Activated gamma-delta T cell (primary cell): ENCODE results near the gene AMFR.

Experiments used
- DNase-seq: peaks from one replicate; lab custom pipeline; 2025; lab: John Stamatoyannopoulos, UW

The AMFR gene

GRCh38 chr16:56348168-56349085 is 76.9 kb downstream of the AMFR start:
- no peak for DNase-seq

DNA sequence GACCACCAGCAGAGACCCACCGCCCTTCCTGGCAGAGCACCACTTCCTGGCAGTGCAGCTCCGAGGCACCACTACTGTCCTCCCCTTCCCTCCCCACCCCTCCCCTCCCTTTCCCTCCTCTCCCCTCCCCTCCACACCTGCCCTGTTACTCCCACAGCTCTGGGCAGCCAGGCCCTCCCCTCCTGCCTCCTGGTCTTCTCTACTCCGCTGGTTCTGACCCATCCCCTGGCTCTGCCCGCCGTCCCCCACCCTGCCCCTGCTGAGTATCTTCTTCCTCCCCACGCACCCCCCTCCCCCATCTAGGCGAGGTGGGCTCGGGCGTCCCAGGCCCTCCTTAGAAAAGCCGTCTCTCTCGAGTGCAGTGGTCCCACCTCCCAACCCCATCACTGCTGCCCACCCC is 77.7 kb downstream of the AMFR start:
- no peak for DNase-seq

- no peak for DNase-seq
Measured at GRCh38 chr16:56347166-56347565, 78.2 kb downstream of the AMFR start.

DNA sequence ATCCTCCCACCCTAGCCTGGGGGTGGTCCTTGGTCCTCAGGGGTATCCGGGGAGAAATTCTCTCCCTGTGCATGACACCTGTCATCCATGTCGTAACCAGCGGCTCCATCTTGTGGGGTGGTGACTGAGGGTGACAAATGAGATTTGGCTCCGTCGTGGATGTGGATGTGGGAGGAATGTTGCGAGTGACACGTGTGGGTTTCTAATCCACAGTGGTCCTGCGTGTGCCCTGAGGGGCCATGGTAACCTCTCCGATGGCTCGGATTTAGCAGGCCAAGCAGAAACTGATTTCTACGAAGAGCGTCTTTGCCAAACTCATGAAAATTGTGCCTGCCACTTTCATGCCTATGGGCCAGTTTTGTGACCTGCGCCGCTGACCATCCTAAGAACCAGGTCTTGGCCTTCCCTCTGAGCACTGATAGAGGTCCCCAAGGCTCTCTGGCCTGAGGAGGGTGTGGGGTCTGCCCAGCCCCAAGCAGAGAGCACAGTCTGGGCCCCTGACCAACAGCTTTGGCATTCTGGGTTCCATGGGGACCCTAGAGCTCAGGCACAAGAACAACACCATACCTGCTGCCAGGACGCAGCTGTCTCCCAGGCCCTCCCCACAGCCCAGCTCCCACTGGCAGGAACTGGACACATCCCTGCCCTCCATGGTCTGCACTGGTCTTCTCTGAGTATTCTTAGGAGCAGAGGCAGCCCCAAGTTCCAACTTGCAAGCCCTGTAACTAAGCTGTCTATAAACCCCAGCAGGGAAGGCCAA is 79.0 kb downstream of the AMFR start:
- no peak for DNase-seq

GRCh38 chr16:56345406-56346050 is 79.8 kb downstream of the AMFR start:
- no peak for DNase-seq

GRCh38 chr16:56344518-56345405 is 80.6 kb downstream of the AMFR start:
- no peak for DNase-seq

- DNase-seq, result no peak
Measured at GRCh38 chr16:56343661-56344517, 81.5 kb downstream of the AMFR start.

DNA sequence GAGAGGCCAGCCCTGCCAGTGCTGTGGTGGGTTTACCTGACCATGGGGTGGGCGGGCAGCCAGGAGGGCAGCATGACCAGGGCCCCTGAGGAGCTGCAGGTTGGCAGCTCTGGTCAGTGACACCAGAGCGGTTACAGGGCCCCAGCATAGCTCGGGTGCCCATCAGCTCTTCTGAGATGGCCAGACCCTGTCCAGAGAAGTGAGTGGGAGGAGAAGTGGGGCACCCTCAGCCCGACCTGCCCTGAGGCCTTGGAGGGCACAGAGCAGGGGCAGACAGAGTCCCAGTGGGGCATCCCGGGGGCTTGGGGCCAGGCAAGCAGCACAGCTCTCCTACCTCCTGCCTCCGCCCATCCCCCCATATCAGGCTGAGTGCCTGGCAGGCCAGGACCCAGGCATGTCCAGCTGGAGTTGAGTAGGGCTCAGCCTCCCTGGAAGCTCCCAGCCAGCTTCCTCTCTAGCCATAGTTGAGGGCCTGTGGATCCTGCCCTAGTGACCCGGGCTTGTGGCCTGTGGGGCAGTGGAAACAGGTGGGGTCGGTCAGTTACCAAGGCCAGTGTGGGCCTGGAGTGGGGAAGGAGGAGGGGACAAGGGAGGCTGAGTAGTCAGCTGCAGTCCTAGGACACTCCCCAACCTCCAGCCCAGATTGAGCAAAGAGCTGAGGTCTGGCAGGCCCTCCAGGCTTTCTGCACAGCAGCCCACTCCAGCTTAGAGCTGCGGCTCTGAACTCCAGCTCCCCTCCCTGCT is 83.5 kb downstream of the AMFR start:
- no peak for DNase-seq

- DNase-seq, result no peak
Measured at GRCh38 chr16:56340864-56341365, 84.4 kb downstream of the AMFR start.

GRCh38 chr16:56340416-56340815 is 84.9 kb downstream of the AMFR start:
- no peak for DNase-seq

DNA sequence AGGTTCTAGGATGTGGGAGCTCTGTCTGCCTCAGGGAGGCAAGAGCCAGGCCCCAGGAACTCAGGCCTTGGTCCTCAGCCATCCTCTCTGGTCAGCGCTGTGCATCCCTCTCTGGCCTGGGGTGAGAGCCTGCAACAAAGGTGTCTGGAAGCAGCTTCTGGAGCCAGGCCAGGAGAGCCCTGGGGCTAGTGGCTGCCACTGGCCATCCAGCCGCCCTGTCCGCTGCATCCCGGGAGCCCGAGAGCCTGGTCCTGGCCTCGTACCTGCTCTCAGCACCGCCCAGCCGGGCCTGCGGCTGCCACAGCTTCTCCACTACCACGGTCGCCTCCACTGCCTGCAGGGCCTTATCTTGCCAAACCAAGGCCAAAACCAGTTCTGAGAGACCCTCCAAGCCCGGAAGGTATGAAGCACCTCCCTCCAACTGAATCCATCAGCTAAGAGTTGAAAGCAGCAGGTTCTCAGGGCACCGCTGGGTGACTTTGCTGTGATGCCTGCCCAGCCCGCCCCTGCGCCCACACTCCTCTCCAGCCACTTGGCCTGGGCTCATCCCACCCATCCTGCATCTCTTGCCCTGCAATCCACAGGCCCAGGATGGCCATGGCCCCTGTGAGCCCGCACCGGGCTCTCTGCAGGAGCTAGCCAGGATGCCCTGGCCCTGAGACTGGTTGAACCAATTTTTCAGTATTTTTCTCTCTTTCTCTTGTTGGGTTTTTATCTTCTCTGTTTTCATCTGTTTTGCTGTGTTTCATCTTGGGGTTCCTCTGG is 85.7 kb downstream of the AMFR start:
- no peak for DNase-seq

DNA sequence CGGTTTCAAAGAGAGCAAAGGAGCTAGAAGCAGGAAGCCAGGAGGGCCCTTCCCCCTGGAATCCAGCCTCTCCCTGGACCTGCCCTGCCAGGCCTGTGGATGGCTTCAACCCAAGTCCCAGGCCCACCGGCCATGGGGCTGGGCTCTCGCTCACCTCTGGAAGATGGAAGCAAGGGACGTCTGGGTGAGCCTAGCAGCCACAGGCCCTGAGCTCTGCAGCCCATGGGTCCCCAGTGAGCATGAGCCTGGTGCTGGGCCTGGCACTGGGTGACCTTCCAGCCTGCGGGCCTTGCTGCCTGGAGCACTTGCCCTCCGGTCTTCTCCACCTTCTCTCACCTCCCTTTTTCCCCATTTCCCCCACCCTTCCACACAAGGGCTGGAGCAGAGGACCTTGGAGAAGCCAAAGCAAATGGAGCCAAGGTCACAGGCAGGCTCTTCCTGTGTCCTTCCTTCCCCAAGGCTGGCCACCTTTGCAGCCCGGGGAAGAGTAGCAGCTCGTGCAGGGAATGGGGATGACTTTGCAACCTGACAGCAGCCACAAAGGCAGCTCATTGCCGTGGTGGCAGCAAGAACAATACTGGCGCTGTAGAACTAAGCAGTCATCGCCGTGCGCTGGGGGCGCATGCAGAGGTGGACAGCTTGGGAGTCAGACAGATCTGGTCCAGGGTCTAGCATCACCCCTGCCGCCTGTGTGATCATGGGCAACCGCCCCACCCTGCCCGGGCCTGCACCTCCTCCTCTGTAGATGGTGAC is 86.6 kb downstream of the AMFR start:
- DNase-seq, result no peak

- DNase-seq, result no peak
Measured at GRCh38 chr16:56337858-56338325, 87.5 kb downstream of the AMFR start.

DNA sequence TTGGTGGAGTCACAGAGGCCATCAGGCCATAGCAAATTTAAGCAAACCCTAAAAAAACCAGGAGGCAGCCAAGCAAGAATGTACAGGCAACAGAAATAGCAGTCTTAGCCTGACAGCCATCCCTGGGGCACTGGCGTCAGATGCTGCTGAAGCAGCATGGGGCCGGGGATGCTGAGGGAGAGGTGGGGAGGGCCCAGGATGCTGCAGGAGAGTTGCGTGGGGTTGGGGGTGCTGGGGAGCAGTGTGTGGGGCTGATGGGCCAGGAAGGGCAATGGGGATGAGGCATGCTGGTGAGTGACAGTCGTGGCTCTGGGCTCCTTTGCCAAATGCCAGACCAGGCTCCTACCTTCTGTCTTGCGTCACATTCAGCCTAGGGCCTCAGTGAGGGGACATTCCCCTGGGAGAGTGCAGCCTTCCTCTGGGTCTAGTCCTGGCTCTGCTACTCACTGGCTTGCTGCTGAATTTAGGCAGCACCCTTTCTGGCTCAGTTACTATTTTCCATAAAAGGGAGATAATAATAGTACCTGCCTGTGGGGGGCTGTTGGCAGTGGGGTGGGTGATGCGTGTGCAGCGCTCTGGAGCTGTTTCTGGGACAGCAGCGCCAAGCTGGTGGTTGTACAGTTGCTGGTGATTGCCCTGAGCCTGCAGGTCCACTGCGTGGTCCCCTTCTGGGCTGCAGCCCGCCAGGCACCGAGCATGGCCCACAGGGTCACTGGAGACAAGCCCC is 88.1 kb downstream of the AMFR start:
- no peak for DNase-seq

DNA sequence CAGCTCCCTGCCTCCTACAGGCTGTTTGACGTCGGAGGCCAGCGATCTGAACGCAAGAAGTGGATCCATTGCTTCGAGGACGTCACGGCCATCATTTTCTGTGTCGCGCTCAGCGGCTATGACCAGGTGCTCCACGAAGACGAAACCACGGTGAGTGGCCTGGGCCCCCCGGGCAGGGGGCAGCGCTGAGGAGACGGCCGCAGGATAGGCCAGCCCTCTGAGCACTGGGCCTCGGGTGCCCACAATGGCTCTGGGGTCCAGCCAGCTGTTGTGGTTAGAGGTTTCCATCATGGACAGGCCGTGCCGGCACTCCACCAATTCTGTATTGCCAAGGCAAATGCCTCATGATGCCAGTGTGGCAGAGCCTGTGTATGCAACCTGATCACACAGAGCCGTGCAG is 88.6 kb downstream of the AMFR start:
- DNase-seq, result no peak

GRCh38 chr16:56336071-56336688 is 89.2 kb downstream of the AMFR start:
- no peak for DNase-seq

DNA sequence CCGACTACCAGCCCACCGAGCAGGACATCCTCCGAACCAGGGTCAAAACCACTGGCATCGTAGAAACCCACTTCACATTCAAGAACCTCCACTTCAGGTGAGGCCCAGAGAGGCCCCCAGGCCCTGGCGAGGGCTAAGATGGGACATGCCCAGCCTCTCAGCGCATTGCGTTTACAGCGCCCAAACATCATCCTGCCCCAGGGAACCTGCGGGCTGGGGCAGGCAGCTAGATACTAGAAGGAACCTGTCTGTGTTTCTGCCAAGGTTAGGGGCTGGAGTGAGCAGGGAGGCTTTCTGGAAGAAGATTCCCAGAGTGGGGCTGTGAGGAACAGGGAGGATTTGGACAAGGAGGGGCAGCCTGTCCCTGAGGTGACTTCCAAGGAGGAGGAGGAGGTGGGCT is 90.6 kb downstream of the AMFR start:
- no peak for DNase-seq
